SU-DHL-6 (cell line): ENCODE data around the gene KIF18B.

Experiments
- CTCF ChIP-seq: fragments of 200-600 bp; sonication (generic); IDR thresholded peaks from one replicate; pipeline ENCODE4 v1.5.1; 2017; ENCODE audit warnings: antibody characterized with exemption, mild to moderate bottlenecking, low read length, moderate library complexity; ENCODE audit not compliant: insufficient read depth, poor library complexity, severe bottlenecking
- EZH2phosphoT487 ChIP-seq: fragments of 200-600 bp; sonication (generic), shearing (Covaris generic); conservative IDR thresholded peaks from 2 replicates; pipeline ENCODE4 v1.6.1; 2018; ENCODE audit warnings: mild to moderate bottlenecking, antibody characterized with exemption, low read length, moderate library complexity, mixed read lengths

DNA sequence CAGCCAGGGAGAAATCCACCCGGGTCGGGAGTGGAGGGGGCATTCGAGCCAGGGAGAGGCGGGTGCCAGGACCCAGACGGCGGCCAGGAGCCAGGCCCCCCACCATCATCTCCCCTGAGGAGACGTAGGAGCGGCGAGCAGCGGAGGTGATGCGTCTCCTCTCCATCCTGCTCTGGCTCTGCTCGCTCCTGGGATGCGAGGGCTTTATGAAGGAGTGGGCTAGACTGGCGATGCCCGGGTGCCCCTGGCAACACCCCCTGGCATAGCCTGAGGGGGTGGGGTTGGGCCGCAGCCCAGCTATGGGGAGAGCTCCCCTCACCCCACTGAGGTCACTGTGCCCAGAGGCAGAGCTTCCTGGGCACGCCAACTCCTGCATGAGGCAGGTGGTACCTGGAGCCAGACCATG is 32.2 kb downstream of the KIF18B start, which contains the start of gene GFAP:
- no peak for TF ChIP-seq EZH2phosphoT487
- no peak for TF ChIP-seq CTCF
